Measurements from ENCODE around the gene NOD1.

The NOD1 gene

GRCh38 chr7:30453921-30454320 lies 24.7 kb downstream of the NOD1 start:
- no peak for DNase-seq (ENCODE audit: low read depth)

GRCh38 chr7:30453016-30453415 lies 25.6 kb downstream of the NOD1 start:
- no peak for TF ChIP-seq CTCF (IDR thresholded peaks at IDR 0.05; ENCODE audit: control insufficient read depth, extremely low read depth, insufficient read depth)
- no peak for DNase-seq (ENCODE audit: low read depth)
- no peak overlapping the region for H3K4me3 ChIP-seq (ENCODE audit: low read depth, low read length)

More at GRCh38 chr7:30453921-30454320, 24.7 kb downstream of the NOD1 start:
- H3K4me3 ChIP-seq (ENCODE audit: low read depth, low read length): no peak overlapping the region
- TF ChIP-seq CTCF (IDR thresholded peaks at IDR 0.05; ENCODE audit: control insufficient read depth, extremely low read depth, insufficient read depth): no peak

GRCh38 chr7:30452280-30452930 lies 26.2 kb downstream of the NOD1 start:
- H3K4me3 ChIP-seq (ENCODE audit: low read depth, low read length): no peak overlapping the region
- DNase-seq (ENCODE audit: low read depth): no peak
- no peak for TF ChIP-seq CTCF (IDR thresholded peaks at IDR 0.05; ENCODE audit: control insufficient read depth, extremely low read depth, insufficient read depth)

DNA sequence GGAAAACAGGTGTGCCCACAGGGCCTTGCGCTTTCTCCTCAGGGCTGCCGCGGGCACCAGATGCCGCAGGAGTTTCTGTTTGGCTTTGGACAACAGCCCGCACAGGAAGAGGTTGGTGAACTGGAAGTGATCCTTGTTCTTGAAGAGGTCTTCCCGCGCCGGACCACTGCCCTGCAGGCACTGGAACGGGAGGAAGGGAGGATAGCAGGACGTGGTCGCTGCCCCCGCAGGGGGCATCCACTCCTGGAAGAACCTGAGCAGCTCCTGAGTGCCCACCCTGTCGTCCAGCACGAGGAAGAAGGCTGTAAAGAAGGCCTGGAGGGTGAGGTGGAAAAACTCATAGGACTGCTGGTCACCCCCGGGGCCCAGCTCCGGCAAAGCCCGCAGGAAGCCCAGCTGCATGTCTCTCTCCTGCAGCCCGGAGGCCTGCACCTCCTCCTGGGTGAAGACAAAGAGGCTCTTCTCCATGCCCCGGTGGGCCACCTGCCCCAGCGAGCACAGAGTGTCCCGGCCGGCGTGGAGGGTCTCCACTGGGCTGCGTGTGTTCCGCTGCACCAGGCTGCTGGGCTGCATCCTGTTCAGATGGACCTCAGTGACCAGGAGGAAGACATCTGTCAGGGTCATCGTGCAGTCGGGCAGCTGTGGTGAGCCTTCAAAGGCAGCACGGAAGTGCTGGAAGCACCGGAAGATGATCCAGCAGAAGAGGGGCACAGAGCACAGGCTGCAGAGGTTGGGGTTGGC lies 26.9 kb downstream of the NOD1 start:
- no peak for TF ChIP-seq CTCF (IDR thresholded peaks at IDR 0.05; ENCODE audit: control insufficient read depth, extremely low read depth, insufficient read depth)
- no peak overlapping the region for H3K4me3 ChIP-seq (ENCODE audit: low read depth, low read length)
- DNase-seq (ENCODE audit: low read depth): no peak

GRCh38 chr7:30450983-30451497 lies 27.5 kb downstream of the NOD1 start:
- H3K4me3 ChIP-seq (ENCODE audit: low read depth, low read length): no peak overlapping the region
- DNase-seq (ENCODE audit: low read depth): no peak
- TF ChIP-seq CTCF (IDR thresholded peaks at IDR 0.05; ENCODE audit: control insufficient read depth, extremely low read depth, insufficient read depth): no peak

GRCh38 chr7:30450240-30450982 lies 28.2 kb downstream of the NOD1 start:
- peak; percentile 86 for DNase-seq (ENCODE audit: low read depth)
- no peak overlapping the region for H3K4me3 ChIP-seq (ENCODE audit: low read depth, low read length)
- no peak for TF ChIP-seq CTCF (IDR thresholded peaks at IDR 0.05; ENCODE audit: control insufficient read depth, extremely low read depth, insufficient read depth)

Measured in LNCaP clone FGC (cell line).